Measurements from ENCODE around the gene UST.

GRCh38 chr6:148893073-148893472, 146.2 kb downstream of the UST start:
- TF ChIP-seq POLR2A (IDR thresholded peaks at IDR 0.05): no peak
- TF ChIP-seq, protein P1, sequence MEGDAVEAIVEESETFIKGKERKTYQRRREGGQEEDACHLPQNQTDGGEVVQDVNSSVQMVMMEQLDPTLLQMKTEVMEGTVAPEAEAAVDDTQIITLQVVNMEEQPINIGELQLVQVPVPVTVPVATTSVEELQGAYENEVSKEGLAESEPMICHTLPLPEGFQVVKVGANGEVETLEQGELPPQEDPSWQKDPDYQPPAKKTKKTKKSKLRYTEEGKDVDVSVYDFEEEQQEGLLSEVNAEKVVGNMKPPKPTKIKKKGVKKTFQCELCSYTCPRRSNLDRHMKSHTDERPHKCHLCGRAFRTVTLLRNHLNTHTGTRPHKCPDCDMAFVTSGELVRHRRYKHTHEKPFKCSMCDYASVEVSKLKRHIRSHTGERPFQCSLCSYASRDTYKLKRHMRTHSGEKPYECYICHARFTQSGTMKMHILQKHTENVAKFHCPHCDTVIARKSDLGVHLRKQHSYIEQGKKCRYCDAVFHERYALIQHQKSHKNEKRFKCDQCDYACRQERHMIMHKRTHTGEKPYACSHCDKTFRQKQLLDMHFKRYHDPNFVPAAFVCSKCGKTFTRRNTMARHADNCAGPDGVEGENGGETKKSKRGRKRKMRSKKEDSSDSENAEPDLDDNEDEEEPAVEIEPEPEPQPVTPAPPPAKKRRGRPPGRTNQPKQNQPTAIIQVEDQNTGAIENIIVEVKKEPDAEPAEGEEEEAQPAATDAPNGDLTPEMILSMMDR (IDR thresholded peaks at IDR 0.05 in 4 of 5, conservative IDR thresholded peaks at IDR 0.05 in 1 of 5): no peak

All from gastrocnemius medialis (tissue), 4 donors.